Inflammatory macrophage treated with lipopolysaccharide for 1 hour (primary cell): ENCODE results near the gene GUCA2A.
A peak's percentile ranks its signal among the peaks of the same experiment; 100 is the strongest.

ENCODE experiments used
- DNase-seq, 2 donors: peaks; one replicate each; pipeline ENCODE4 v3.0.0-alpha.2; 2020 to 2022

The GUCA2A gene

GRCh38 chr1:42176902-42177519, 12.5 kb upstream of the GUCA2A start:
- DNase-seq = peak in 1 of 2 donors; percentile 27

- no peak for DNase-seq
These were observed 10.9 kb upstream of the GUCA2A start for GRCh38 chr1:42175314-42176054.

GRCh38 chr1:42173961-42174735, 9.6 kb upstream of the GUCA2A start:
- no peak for DNase-seq

- DNase-seq = peak in 1 of 2 donors; percentile 74
These were observed 8.8 kb upstream of the GUCA2A start for GRCh38 chr1:42173155-42173933.

- no peak for DNase-seq
These were observed 8.0 kb upstream of the GUCA2A start for GRCh38 chr1:42172381-42173133.

- no peak for DNase-seq
These were observed 7.2 kb upstream of the GUCA2A start for GRCh38 chr1:42171679-42172266.

- DNase-seq = no peak
These were observed 6.5 kb upstream of the GUCA2A start for GRCh38 chr1:42170779-42171621.

GRCh38 chr1:42168763-42169162, 4.2 kb upstream of the GUCA2A start:
- no peak for DNase-seq

GRCh38 chr1:42168391-42168670, 3.8 kb upstream of the GUCA2A start:
- DNase-seq = peak; percentile 58 to 79

- DNase-seq = no peak
These were observed 3.3 kb upstream of the GUCA2A start for GRCh38 chr1:42167611-42168390.

- DNase-seq = no peak
These were observed 1.1 kb upstream of the GUCA2A start for GRCh38 chr1:42165511-42166210.

GRCh38 chr1:42163536-42164503, 725 bp downstream of the GUCA2A start:
- DNase-seq = no peak

GRCh38 chr1:42163114-42163513, 1.4 kb downstream of the GUCA2A start:
- no peak for DNase-seq

GRCh38 chr1:42162181-42162580, 2.4 kb downstream of the GUCA2A start:
- DNase-seq = no peak

- DNase-seq = no peak
These were observed 6.4 kb downstream of the GUCA2A start for GRCh38 chr1:42158189-42158588.

- no peak for DNase-seq
These were observed 6.9 kb downstream of the GUCA2A start for GRCh38 chr1:42157667-42158066.

- DNase-seq = no peak
These were observed 9.2 kb downstream of the GUCA2A start for GRCh38 chr1:42155362-42155761.

GRCh38 chr1:42154685-42155084, 9.9 kb downstream of the GUCA2A start:
- DNase-seq = no peak
